HG03280 (cell line): ENCODE measurements around the gene MICAL1.
A peak's percentile ranks its signal among the peaks of the same experiment; 100 is the strongest.

Source experiments
- ATAC-seq: cut with Tn5 transposase; IDR thresholded peaks from one replicate; pipeline ENCODE4 v1.9.1; 2021; ENCODE audit warnings: mild to moderate bottlenecking, moderate library complexity; ENCODE audit not compliant: unreplicated experiment

MICAL1 gene

GRCh38 chr6:109440331-109441068 lies 15.1 kb downstream of the MICAL1 start, which contains the start of the genes PPIL6 and SMPD2:
TSS of gene PPIL6 (minus strand) at chr6:109440628. CDS start at chr6:109440590, 38 bp downstream.
TSS of gene SMPD2 (plus strand) at chr6:109440724. CDS start at chr6:109441122, 398 bp downstream.
- ATAC-seq = peak; percentile 91

DNA sequence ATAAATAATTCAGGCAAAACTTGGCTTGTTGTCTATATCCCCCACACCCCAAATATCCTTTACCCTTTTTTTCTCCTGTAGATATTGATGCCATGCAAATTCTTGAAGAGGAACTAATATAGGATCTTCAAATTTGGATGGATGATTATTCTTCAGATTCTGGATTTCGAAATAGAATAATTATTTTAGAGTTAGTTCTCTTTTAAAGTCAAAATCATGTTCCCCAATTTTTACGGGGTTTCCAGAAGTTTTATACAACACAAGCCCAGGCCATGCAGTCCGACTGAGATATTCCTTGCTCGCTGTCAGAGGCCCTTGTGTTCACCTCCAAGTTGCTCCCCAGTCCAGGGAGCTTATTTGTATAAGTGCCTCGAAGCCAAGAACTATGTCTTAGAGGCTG lies 19.5 kb downstream of the MICAL1 start:
- ATAC-seq = no peak

DNA sequence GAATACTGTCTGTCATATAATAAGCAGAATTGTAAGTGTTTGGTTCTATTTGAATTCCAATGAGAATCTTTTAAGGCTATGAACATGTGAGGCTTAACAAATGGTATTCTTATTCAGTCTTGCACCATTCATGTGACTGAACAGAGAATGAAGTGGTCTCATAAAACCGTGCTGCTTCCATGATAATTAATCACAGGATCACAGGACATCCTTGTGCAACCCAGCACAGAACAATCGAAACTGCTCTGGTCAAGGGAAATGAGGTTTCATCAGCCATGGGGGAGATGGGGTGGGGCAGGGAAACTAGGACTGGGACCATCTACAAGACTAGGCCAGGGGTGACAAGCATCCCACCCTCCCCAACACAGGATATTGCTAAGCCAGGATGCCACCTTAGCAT lies 21.1 kb downstream of the MICAL1 start:
- no peak for ATAC-seq

DNA sequence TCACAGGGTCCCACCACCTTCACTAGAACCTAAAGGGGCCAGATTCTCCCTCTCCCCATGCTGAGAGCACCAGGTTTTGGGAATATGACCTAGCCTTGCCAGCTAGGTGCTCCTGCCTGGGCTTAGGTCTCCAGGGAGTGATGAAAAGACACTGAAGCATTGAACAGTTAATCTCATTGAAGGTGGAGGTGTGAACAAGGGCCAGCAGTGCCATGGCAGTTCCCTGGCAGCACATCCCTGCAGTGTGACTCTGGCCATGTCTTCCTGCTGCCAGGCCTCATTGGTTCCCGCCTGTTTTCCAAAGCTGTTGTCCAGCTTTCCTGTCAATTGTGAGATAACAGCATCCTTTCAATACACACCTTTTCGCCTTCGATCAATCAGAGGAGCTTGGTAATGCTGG lies 26.1 kb downstream of the MICAL1 start:
- no peak for ATAC-seq

DNA sequence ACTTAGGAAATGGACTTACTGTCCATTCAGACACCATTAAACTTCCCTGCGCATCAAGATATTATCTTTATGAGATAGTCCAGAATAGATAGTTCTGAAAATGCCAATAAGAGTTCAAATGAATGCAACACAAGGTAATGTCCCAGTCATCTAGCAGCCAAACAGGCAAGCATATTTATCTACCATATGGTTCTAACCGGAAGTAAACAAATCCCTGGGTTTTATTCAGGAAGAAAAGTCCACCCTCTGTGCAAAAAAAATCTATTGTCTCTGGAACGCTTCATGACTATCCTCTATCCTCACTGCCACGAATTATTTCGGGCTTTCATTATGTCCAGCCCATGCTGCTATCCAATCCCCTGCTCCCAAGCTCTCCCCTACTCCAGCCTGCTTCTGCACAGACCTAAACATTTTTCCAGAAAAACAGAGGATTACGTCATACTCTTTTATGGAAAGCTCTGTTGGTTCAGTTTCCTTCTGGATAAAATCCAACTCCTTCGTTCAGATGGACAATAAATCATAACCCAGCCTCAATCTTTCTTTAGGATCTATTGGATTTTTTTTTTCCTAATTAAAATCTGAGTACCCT lies 26.6 kb downstream of the MICAL1 start:
- ATAC-seq = no peak

DNA sequence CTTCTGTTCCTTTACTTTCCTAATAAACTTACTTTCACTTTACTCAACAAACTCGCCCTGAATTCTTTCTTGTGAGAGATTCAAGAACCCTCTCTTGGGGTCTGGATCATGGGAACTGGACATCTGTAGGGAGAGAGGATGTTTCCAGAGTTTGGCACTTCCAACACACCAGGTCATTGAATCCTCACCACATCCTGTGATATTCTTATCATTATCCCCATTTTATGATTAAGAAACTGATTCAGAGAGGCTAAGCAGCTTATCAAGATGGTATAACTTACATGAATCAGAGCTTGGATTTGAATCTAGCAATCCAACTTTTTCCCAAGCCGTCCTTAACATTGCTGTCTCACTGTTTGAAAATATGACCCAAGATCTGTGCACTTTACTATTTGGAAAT lies 30.6 kb downstream of the MICAL1 start:
- no peak for ATAC-seq

DNA sequence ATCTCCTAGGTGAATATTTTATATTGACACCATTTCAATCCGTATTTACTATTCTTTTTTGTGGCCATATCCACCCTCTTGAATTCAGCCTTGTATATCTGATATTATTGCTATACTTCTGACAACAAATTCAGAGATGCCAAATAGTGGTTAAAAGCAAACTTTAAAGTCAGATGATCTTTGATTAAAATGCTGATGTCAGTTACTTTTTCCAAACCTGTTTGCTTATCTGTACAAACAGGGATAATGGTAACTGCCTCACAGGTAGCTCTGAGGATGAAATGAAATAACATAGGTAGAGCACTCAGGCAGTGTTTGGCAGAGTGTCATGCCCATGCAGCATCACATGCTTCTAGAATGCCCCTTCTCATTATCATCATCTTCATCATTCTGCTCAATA lies 34.4 kb downstream of the MICAL1 start:
- no peak for ATAC-seq

- no peak for ATAC-seq
These were observed 34.8 kb downstream of the MICAL1 start for GRCh38 chr6:109420751-109421150.

GRCh38 chr6:109417646-109418045 lies 37.9 kb downstream of the MICAL1 start:
- ATAC-seq = no peak

GRCh38 chr6:109411034-109411433 lies 44.5 kb downstream of the MICAL1 start:
- ATAC-seq = no peak

DNA sequence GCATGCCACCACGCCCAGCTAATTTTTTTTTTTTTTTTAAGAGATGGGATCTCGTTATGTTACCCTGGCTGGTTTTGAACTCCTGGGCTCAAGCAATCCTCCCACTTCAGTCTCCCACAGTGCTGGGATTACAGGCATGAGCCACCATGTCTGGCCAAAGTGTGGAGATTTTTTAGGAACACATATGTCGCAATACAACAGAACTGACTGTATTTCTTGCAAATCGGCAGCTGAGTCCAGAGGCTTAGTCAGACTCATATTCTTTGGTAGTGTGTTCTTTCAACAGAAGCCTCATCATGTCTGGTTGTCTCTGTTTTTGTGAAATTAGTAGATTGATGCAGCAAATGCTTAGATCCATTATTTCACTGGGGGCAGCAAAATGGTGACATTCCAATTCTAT lies 49.4 kb downstream of the MICAL1 start:
- no peak for ATAC-seq

GRCh38 chr6:109397020-109397419 lies 58.6 kb downstream of the MICAL1 start:
- ATAC-seq = no peak

- ATAC-seq = no peak
These were observed 59.4 kb downstream of the MICAL1 start for GRCh38 chr6:109396046-109396718.
